Parathyroid adenoma (tissue), 2 donors: ENCODE results near the gene PARP12.

Source experiments
- H2AFZ ChIP-seq: fragments of 300-600 bp; sonication (generic); one replicate; pipeline ENCODE4 v1.7.0; 2017; ENCODE audit warnings: antibody characterized with exemption, mild to moderate bottlenecking
- H3K27ac ChIP-seq: fragments of 300-600 bp; sonication (generic); one replicate; pipeline ENCODE4 v1.7.0; 2017
- H3K27me3 ChIP-seq: fragments of 300-600 bp; sonication (generic); one replicate; pipeline ENCODE4 v1.7.0; 2017; ENCODE audit warnings: low read length; ENCODE audit not compliant: control insufficient read depth, insufficient read depth
- H3K36me3 ChIP-seq: fragments of 300-600 bp; sonication (generic); one replicate; pipeline ENCODE4 v1.7.0; 2017; ENCODE audit warnings: low read length; ENCODE audit not compliant: control insufficient read depth, insufficient read depth
- H3K4me1 ChIP-seq: fragments of 300-600 bp; sonication (generic); one replicate; pipeline ENCODE4 v1.7.0; 2017; ENCODE audit warnings: control low read depth
- H3K4me2 ChIP-seq: fragments of 300-600 bp; sonication (generic); one replicate; pipeline ENCODE4 v1.7.0; 2017; ENCODE audit warnings: low read length
- H3K4me3 ChIP-seq: fragments of 300-600 bp; sonication (generic); one replicate; pipeline ENCODE4 v1.7.0; 2017; ENCODE audit warnings: low read depth, low read length
- H3K79me2 ChIP-seq: fragments of 300-600 bp; sonication (generic); one replicate; pipeline ENCODE4 v1.7.0; 2017; ENCODE audit warnings: control low read depth
- H3K9ac ChIP-seq: fragments of 300-600 bp; sonication (generic); one replicate; pipeline ENCODE4 v1.7.0; 2017; ENCODE audit warnings: mild to moderate bottlenecking
- H3K9me3 ChIP-seq: fragments of 300-600 bp; sonication (generic); one replicate; pipeline ENCODE4 v1.7.0; 2017; ENCODE audit warnings: low read length; ENCODE audit not compliant: control insufficient read depth
- TF ChIP-seq, protein P1 (sequence below): fragments of 300-600 bp; sonication (generic); IDR thresholded peaks from one replicate; pipeline ENCODE4 v1.7.0; 2017; ENCODE audit warnings: antibody characterized with exemption, mild to moderate bottlenecking
- donor health status: primary hyperparathyroidism.

Gene PARP12

DNA sequence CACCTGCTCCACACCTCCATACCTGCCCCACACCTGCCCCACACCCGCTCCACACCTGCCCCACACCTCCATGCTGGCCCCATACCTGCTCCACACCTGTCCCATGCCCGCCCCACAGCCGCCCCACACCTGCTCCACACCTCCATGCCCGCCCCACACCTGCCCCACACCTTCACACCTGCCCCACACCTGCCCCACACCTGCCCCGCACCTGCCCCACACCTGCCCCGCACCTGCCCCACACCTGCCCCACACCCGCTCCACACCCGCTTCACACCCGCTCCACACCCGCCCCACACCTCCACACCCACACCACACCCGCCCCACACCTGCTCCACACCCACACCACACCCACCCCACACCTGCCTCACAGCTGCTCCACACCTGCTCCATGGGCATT lies 53.0 kb downstream of the PARP12 start:
- TF ChIP-seq, protein P1, sequence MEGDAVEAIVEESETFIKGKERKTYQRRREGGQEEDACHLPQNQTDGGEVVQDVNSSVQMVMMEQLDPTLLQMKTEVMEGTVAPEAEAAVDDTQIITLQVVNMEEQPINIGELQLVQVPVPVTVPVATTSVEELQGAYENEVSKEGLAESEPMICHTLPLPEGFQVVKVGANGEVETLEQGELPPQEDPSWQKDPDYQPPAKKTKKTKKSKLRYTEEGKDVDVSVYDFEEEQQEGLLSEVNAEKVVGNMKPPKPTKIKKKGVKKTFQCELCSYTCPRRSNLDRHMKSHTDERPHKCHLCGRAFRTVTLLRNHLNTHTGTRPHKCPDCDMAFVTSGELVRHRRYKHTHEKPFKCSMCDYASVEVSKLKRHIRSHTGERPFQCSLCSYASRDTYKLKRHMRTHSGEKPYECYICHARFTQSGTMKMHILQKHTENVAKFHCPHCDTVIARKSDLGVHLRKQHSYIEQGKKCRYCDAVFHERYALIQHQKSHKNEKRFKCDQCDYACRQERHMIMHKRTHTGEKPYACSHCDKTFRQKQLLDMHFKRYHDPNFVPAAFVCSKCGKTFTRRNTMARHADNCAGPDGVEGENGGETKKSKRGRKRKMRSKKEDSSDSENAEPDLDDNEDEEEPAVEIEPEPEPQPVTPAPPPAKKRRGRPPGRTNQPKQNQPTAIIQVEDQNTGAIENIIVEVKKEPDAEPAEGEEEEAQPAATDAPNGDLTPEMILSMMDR: no peak
- Histone ChIP-seq H2AFZ (no peak overlapping the region), H3K9ac (no peak overlapping the region), H3K4me1 (no peaks in the 10 kb centered on the region), H3K9me3 (no peaks in the 10 kb centered on the region), H3K79me2 (no peaks in the 10 kb centered on the region), H3K4me2 (no peak overlapping the region), H3K36me3 (no peaks in the 10 kb centered on the region), H3K27me3 (no peaks in the 10 kb centered on the region), H3K27ac (no peak overlapping the region), H3K4me3 (no peak overlapping the region)

DNA sequence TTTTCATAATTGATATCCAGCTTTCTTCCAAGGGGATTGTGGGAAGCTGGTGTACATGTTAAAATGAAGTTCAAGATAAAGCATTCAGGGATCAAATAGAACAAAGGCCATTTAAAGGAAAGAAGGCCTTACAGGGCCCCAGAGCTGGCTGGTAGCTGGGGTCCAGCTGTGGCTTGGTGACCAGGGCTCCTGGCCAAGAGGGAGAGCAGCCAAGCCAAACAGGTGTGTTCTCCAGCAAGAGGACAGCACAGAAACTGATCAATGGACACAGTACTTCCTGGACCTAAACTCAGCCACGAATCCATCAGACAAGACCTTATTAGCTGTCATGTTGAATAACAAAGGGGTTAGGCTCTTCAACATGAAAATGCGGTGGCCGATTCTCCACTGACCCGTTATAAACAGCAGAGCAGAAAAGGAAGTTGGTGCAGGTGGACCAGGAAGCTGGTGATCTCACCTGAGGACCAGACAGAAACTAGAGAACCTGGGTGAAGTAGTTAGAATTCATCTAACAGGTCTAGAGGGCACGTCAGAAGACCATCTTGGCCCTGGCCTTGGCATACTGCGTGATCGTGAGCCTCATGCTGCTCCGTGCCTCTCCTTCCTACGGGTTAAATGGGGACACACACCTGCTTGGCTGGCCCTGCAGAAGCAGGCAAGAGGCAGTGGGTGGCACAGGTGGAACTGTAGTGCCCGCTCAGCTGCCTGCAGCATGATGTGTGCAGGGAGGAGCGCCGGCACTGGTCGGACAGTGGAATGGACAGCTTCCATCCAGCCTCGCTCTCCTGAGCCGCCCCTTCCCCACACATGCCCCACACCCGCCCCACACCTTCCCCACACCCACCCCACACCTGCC lies 53.8 kb downstream of the PARP12 start:
- Histone ChIP-seq H3K27ac (no peak overlapping the region), H3K4me2 (no peak overlapping the region), H3K79me2 (no peaks in the 10 kb centered on the region), H3K4me1 (no peaks in the 10 kb centered on the region), H3K4me3 (no peak overlapping the region), H3K36me3 (no peaks in the 10 kb centered on the region), H3K9ac (no peak overlapping the region), H3K9me3 (no peaks in the 10 kb centered on the region), H2AFZ (no peak overlapping the region), H3K27me3 (no peaks in the 10 kb centered on the region)
- TF ChIP-seq, protein P1: no peak

DNA sequence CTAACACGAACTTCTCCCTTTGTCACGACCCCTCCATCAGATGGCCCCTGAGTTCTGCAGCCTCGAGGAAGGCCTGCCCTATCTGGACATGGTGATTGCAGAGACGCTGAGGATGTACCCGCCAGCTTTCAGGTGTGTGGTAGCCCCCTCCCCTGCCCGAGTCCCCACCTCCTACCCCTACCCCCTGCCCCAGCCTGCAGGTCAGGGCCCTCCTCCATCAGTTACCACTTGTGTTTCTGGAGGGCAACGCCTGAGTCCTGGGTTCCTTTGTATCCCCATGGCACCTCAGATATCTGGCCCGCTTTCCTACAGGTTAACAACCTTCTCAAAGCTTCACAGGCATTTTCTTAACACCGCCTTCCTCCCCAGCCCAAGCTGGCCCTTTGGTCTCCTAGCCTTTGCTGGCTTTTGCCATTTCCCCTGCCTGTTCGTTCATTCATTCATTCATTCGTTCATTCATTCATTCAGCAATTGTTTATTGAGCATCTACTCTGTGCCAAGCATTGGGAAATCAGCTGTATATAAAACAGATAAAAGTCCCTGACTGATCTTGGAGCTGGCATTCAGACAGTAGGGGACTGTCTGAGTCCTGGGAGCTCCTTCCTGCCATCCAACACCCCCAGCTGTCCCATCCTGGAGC lies 55.6 kb downstream of the PARP12 start:
- no peaks in the 10 kb centered on the region for H3K4me1 ChIP-seq
- no peak overlapping the region for H2AFZ ChIP-seq
- H3K27ac ChIP-seq: no peak overlapping the region
- H3K27me3 ChIP-seq: no peaks in the 10 kb centered on the region
- no peaks in the 10 kb centered on the region for H3K79me2 ChIP-seq
- H3K4me2 ChIP-seq: no peak overlapping the region
- TF ChIP-seq, protein P1: no peak
- H3K9me3 ChIP-seq: no peaks in the 10 kb centered on the region
- H3K36me3 ChIP-seq: no peaks in the 10 kb centered on the region
- no peak overlapping the region for H3K4me3 ChIP-seq
- no peak overlapping the region for H3K9ac ChIP-seq

DNA sequence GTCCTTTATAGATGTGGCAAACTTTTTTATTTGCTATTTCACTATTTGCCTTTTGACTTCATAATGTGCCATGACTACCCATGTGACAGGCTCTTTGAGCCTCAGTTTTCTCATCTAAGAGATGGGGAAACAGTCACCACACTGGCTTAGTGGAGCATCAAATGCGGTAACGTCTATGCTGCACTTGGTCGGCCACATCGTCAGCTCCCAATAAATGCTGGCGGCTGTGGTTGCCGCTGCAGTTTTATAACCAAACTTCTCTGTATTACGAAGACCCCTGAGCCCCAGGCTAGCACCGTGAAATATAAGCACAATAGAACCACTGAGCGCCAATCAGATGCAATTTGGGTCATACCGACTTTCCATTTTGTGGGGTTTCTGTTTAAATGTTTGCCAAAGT lies 56.2 kb downstream of the PARP12 start:
- H3K9me3 ChIP-seq: no peaks in the 10 kb centered on the region
- no peak overlapping the region for H3K27ac ChIP-seq
- H3K4me1 ChIP-seq: no peaks in the 10 kb centered on the region
- no peak overlapping the region for H3K4me3 ChIP-seq
- no peaks in the 10 kb centered on the region for H3K27me3 ChIP-seq
- H3K36me3 ChIP-seq: no peaks in the 10 kb centered on the region
- TF ChIP-seq, protein P1: no peak
- H3K79me2 ChIP-seq: no peaks in the 10 kb centered on the region
- no peak overlapping the region for H3K9ac ChIP-seq
- no peak overlapping the region for H3K4me2 ChIP-seq
- H2AFZ ChIP-seq: no peak overlapping the region
